Astrocyte (in vitro differentiated cells and primary cell): ENCODE measurements around the gene ARHGAP32.

Experiments used
- EZH2 ChIP-seq: IDR thresholded peaks from 2 replicates; pipeline ENCODE4 v1.6.1; 2012; ENCODE audit warnings: mild to moderate bottlenecking, low read length, inconsistent platforms; ENCODE audit not compliant: insufficient read depth
- TF ChIP-seq, protein P1 (sequence below): IDR thresholded peaks from 2 replicates; pipeline ENCODE4 v1.5.1; 2011; ENCODE audit warnings: low read depth, mild to moderate bottlenecking, inconsistent platforms, low read length, moderate library complexity; ENCODE audit not compliant: insufficient read depth

DNA sequence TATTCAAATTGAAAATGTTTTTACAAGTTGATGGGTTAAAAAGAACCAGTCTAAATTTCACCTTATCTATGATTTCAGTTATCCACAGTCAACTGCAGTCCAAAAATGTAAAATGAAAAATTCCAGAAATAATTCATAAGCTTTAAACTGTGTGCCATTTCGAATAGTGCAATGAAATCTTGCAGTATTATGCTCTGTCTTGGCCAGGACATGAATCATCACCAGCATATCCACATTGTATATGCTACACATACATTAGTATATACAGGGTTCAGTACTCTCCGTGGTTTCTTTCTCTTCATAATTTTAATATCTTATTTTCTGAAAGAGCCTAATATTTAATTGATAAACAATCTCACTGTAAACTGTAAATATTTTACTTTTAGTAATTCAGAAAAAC is 45.9 kb downstream of the ARHGAP32 start:
- TF ChIP-seq, protein P1, sequence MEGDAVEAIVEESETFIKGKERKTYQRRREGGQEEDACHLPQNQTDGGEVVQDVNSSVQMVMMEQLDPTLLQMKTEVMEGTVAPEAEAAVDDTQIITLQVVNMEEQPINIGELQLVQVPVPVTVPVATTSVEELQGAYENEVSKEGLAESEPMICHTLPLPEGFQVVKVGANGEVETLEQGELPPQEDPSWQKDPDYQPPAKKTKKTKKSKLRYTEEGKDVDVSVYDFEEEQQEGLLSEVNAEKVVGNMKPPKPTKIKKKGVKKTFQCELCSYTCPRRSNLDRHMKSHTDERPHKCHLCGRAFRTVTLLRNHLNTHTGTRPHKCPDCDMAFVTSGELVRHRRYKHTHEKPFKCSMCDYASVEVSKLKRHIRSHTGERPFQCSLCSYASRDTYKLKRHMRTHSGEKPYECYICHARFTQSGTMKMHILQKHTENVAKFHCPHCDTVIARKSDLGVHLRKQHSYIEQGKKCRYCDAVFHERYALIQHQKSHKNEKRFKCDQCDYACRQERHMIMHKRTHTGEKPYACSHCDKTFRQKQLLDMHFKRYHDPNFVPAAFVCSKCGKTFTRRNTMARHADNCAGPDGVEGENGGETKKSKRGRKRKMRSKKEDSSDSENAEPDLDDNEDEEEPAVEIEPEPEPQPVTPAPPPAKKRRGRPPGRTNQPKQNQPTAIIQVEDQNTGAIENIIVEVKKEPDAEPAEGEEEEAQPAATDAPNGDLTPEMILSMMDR: no peak
- TF ChIP-seq EZH2: no peak
